ENCODE data around the gene PPP1R14D.

PPP1R14D gene

DNA sequence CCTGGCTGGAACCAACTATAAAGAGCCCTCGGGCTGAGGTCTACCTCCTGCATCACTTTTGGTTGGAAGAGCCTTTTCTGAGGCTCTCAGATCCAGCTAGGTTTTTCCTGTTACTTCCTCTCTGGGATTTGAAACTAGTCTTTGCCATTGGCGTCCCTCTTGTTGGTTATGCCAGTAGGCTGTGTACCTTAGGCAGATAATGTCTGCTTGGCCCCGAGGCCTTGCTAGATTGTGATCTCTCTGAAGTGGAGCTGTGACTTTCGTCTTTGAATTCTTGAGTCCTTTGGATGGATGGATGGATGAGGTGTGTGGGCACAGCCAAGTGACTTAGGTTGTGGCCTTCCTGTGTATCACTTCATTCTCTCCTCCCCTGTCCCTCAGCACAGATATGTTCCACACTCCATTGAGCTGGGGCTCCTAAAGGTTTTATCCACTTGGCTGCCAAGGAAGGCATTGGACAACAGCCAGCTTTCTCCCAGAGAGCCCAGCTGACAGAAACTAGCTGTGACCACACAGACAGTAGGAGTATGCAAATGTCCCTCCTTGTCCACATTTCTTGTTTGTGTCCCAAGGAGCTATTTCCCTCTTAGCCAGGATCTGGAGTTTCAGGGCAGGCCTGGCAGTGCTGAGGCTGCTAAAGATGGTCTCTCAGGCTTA, 13.3 kb downstream of the PPP1R14D start:
- FAIRE-seq, result no peak

DNA sequence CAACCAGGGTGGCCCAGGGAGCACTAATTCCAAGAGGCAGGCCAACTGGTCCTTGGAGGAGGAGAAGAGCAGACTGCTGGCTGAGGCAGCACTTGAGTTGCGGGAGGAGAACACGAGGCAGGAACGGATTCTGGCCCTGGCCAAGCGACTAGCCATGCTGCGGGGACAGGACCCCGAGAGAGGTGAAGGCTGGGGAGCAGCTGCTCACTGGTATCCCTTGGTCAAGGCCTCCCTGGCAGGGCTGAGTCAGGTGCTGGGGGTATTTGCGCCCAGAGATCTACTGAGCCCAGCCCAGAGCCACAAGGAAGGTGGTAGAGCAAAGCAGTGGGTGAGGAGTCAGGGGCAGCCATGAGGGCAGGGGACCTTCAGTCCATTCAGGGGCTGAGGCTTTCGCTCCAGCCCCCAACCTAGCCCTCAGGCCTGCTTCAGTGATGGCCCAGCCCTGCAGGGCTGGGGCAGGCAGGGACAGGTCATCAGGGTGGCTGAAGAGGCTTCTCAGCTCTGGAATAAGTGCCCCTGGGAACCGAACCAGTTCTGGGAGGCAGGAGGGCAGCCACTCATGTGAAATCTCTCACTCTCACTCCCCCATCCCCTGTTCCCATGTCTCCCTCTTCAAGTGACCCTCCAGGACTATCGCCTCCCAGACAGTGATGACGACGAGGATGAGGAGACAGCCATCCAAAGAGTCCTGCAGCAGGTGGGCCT, 15.6 kb downstream of the PPP1R14D start:
- no peak for FAIRE-seq

DNA sequence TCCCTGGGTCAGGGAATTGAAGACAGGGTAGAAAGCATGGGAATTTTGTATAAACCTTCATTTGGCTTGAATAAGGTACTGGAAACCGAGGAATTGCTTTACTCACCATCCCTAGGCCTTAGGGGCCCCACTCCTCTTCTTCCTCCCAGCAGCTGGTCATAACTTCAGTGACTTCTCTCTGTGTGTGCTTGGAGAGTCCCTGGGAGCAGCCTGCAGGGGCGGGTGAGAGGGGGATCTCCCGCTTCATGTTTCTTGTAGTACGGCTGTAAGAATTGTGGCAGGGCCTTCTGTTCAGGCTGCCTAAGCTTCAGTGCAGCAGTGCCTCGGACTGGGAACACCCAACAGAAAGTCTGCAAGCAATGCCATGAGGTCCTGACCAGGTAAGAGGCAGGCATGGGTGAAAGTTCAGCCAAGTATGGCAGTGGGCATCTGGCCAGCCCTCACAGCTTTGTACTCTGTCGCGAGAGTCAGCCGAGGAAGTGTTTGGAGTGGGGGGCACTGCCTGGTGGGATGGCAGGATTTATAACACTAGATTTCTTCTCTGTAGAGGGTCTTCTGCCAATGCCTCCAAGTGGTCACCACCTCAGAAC, 19.6 kb downstream of the PPP1R14D start:
- FAIRE-seq, result no peak

DNA sequence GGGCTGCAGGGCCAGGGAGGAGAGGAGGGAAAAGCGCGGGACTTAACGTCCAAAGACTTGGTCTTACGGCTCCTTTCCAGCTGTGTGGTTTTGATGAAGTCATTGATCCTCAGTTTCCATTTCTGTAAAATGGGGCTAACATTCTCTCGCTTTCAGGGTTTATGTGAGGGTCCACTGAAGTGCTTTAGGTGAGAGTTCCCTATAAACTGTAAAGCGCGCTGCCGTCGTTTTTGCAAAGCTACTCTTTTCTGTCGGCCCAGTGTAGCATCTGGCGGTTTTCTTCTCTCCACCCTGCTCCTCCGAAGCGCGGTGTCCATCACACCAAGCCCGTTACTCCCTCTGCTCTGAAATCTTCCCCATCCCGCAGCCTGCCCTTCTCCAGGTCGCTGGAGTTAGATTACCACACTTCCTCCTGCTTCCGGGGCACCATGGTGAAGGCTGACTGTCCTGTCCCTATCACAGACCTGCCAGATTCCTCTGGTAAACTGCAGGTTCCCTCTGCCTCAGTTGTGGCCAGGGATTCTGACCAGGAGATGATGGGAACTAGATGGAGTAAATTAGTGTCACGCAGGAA, 20.5 kb downstream of the PPP1R14D start:
- no peak for FAIRE-seq

DNA sequence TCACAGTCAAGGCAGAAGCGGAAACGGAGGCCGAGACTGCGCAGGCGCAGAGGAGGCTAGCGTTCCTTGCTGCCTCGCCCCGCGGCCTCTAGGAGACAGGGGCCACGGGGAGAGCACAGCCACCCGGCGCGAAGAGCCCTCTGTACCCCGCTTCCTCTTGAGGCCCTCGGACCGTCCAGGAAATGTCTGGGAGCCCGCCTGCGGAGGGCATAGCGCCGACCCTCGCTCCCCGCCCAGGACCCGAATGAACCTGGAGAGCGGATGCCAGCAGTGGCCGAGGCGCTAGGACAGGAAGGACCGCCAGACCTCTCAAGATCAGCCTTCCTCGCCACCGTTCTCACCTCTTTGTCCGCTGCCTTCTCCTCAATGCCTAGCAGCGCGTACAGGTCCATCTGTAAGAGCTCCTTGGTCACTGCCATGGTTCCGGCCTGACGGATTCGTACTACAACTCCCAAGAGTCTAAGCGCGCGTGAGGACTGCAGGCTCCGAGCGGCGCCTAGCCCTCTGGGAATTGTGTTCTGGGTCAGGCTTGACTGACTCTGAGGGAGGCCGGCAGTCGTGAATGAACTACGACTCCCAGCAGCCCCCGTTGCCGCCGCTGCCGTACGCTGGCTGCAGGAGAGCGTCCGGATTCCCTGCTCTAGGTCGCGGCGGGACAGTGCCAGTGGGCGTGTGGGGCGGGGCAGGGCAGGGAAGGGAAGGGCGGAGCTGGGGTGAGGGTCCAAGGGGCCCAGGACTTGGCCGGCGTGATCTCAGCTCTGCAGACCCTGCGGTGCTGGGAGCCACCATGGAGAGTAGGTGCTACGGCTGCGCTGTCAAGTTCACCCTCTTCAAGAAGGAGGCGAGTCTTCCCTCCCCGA, 21.2 kb downstream of the PPP1R14D start, which contains the start of the genes DNAJC17 and ZFYVE19:
DNAJC17 (minus strand) TSS at position 446 of the 860 bp plus-strand sequence; CDS start at position 419, 27 bp downstream.
ZFYVE19 (plus strand) TSS at position 62 of the 860 bp plus-strand sequence; CDS start at position 563, 501 bp downstream.
- FAIRE-seq, result no peak

DNA sequence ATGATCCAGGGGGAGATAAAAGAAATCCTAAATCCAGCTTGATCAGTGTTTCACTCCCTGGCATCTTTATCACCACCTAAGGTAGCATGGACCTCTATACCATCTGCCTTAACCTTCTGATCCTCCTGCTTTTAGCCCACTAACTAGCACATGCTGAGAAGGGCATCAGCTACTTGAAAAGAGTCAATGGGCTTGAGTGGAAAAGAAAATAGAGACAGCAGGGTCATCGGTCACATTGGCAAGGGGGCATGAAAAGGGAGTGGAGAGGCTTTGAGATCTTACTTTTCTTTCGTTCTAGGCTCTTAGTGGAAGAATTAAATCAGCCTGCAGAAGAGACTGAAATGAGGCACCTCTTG, 21.9 kb downstream of the PPP1R14D start:
- no peak for FAIRE-seq

DNA sequence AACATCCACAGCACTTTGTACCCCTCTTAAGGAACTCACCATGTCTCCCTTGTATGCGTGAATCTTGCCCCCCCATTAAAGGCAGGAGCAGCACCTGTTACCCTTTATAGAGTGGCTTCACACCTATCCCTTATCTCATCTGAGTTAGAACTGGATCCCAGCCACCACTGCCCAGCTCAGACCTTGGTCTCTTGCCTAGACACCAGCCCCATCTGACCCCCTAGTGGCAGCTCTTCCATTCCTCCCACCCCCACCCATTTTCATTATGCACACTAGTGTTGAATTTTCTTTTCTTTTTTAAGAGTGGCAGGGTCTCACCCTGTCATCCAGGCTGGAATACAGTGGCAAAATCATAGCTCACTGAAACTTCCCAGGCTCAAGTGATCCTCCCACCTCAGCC, 24.8 kb downstream of the PPP1R14D start:
- no peak for FAIRE-seq

DNA sequence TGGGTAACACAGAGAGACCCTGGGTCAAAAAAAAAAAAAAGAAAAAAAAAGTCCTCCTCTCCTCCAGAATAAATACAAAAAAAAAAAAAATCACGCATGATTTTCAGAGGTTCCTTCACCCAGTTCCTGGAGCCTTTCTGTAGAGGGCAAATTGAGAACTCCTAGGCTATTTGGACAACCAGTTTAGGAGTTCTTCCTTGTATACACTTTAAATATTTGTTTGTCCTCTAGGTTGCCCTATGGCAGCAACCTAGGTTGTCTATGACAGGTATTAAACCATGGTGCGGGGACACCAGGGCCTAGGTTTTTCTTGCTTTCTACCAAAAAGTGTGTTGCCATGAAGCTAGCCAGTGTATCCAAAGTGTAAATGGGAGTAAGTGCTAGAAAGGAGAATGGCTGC, 25.4 kb downstream of the PPP1R14D start:
- no peak for FAIRE-seq

DNA sequence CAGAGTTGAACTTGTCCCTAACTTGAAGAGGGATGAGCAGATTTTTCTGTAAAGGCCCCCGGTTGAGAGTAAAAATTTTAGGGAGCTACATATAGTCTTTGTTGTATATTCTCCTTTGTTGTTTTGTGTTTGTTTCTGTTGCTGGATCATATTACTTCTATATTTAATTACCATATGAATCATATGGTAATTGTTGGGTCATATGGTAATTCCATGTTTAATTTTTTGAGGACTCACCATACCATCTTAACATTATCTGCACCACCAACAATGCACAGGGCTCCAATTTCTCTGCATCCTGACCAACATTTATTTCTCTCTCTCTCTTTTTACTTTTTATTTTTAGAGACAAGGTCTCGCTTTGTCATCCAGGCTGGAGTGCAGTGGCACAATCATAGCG, 29.0 kb downstream of the PPP1R14D start:
- FAIRE-seq, result no peak

DNA sequence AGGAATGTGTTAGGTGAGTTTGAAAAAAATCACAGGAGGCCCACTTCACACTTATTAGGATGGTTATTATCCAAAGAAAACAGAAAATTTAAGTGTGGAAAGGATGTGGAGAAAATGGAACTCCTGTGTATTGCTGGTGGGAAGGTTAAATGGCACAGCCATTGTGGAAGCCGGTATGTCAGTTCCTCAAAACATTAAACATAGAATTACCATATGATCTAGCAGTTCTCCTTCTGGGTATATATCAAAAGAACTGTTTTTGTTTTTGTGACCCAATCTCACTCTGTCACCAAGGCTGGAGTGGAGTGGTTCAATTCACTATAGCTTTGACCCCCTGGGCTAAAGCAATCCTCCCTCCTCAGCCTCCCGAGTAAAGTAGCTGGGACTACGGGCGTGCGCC, 32.0 kb downstream of the PPP1R14D start:
- no peak for FAIRE-seq

DNA sequence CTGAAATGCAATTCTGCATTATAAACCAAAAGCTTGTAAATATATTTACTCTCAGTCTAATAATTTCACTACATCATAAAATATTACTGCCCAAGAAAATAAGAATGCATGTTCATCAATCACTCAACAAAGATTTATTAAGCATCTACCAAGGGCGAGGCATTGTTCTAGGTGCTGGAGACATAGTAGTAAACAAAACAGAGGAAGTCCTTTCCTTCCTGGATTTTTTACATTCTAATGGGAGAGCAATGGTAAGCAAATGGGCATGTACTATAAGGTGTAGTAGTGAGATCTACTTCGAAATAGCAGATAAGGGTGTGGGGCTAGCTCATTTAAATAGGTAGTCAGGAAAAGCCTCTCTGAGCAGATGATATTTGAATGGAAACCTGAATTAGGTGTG, 32.5 kb downstream of the PPP1R14D start:
- FAIRE-seq, result no peak

DNA sequence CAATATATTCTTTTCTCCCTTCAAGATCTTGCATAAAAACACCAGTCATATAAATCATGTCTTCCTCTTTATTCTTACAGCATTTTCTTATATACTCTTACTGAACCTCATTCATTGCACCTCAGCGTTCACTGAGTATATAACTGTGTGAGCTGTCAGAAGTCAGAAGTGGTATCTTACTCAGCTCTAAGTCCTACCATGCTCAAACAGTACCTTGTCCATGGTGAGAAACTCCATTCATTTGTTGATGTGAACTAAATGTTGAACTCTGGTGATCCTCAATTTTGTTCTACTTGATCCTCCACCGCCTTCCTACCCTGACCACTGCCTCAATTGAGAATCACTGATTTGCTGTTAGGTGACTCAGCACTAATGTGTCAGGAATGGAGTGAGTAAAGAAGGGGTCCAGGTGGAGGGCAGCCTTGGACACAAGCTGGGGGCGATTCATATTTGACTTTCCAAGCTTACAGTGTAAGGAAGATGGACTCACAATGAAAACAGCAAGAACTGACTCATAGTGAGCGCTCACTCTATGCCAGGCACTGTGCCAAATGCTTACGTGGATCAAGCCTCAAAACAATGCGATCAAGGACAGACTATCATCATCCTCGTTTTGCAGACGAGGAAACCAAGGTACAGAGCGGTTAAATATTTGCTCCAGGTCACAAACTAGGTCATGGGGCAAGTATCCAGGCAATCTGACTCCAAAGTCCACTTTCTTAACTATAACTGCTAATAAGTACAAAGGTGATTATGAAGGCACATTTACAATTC, 35.1 kb downstream of the PPP1R14D start:
- no peak for FAIRE-seq

DNA sequence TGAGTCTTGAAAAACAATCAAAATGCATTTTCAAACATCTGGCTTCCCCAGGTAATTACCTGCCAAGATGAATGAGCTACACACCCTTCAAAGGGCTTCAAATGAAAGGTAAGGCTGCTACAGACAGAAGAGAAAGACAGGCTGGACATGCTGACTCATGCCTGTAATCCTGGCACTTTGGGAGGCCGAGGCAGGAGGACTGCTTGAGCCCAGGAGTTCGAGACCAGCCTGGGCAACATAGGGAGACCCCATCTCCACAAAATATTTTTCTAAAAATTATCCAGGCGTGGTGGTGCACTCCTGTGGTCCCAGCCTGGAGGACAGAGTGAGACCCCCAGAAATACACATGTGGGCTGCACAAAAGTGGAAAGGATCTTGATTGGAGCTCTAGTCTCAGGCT, 36.1 kb downstream of the PPP1R14D start:
- no peak for FAIRE-seq

DNA sequence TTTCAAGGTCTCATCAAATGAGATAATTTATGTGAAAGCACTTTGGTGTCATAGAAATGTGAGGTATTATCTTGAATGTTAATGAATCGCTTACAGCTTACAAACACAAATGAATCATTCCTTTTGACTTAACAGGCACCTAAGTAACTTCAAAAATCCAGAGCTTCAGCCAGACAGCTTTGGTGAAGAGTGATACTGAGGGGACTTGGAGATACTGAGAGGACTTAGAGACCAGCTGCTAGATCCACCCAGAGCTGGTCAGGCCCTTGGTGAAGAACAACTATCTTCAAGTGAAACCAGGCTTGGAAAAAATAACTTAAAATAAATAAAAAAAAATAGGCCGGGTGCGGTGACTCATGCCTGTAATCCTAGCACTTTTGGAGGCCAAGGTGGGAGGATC, 37.8 kb downstream of the PPP1R14D start:
- FAIRE-seq, result no peak

DNA sequence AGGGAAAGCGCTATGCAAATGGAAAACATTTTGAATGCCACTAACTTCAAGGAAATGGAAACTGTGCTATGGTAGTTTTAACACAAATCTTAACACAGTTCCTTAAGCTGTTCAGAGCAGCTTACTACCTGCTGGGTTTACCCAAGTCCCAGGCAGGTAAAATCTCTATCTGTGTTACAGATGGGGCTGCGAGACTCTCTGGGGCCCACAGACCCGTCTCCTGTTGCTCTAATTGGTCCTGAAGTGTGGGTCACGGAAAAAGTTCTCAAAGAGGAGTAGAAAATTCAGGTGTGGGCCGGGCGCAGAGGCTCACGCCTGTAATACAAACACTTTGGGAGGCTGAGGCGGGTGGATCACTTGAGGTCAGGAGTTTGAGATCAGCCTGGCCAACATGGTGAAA, 38.5 kb downstream of the PPP1R14D start:
- no peak for FAIRE-seq

DNA sequence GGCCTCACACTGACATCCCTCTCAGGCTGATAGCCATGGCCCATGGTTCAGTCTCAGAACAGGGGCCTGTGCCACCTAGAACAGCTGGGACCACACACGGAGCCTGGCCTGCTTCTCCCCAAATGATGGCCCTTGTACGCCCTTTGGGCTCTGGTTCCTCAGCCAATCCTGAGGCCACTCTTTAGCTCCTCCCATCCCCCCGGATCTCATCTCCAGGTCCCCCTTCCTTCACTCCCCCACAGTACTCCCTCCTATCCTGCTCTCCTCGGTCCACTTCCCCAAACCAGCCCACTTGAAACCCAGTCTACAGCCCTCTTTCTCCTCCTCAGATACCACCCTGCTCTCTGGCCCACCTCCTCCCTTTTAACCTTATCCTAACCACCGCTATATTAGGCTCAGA, 39.4 kb downstream of the PPP1R14D start:
- no peak for FAIRE-seq

DNA sequence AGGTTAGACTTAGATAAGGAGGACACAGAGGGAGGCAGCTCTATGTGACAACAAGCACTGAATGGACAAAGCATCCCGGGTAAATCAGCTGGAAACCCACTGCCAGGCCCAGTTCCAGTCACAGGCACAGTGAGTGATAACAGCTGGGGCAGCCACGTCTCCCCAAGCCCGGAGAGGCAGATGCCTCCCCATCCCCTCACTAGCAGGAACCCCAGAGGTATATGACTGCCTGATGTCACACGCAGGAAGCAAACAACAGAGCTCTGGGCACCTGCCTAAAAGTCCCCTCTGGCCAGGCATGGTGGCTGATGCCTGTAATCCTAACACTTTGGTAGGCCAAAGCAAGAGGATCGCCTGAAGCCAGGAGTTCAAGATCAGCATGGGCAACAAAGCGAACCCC, 40.5 kb downstream of the PPP1R14D start:
- FAIRE-seq, result no peak

DNA sequence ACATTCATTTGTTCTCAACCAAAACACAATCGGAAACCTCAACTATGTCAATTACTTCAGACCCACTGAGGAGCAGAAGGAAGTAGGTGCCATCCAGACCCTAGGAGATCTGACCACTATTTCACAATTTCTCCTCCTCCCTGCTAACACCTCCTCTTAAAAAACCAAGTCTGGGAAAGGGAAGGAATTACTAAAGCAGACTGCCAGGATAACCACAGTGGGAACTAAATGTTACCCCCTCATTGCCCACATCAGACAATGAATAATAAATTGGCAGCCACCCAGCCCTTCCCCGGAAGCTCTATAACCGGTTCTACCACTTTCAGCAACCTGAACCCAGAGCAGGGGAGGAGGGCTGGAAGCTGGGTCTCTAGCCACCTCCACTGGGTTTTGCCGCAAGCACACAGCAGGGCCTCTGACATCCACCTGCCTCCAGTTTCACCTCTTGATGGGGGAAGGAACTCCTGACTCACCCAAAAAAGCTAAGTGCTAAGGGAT, 41.1 kb downstream of the PPP1R14D start:
- no peak for FAIRE-seq

DNA sequence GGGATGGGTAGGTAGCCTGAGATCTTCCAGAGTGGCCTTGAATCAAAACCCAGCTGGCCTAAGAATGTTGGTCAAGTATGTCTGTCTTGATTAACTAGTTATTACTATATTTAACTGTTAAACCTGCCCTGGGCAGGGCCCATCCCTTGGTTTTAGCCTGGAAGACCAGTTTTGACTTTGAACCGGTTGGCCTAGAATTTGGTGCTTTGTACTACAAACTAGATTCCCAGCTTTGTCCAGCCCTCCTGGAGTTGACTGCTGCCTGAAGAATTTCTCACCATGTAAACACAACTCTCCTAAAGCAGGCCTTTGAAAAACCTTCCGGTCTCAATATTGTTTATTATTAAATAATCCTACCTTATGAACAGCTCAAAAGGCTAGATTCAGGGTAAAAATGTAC, 42.7 kb downstream of the PPP1R14D start:
- FAIRE-seq, result no peak

DNA sequence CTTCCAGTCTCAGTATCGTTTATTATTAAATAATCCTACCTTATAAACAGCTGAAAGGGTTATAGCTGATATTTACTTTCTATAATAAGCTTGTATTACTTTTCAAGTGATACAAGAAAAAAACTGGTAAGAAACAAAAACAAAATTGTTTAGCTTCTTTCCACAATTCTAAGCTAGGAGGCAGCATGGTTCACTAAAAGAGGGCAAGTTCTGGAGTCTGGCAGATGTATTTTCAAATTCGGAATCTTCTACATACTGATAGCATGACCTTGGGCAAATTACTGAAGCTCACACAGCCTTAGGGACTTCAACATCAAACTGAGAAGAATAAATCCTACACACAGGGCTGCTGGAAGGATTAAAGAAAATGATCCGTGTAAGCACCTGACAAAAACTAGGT, 43.3 kb downstream of the PPP1R14D start:
- FAIRE-seq, result no peak

DNA sequence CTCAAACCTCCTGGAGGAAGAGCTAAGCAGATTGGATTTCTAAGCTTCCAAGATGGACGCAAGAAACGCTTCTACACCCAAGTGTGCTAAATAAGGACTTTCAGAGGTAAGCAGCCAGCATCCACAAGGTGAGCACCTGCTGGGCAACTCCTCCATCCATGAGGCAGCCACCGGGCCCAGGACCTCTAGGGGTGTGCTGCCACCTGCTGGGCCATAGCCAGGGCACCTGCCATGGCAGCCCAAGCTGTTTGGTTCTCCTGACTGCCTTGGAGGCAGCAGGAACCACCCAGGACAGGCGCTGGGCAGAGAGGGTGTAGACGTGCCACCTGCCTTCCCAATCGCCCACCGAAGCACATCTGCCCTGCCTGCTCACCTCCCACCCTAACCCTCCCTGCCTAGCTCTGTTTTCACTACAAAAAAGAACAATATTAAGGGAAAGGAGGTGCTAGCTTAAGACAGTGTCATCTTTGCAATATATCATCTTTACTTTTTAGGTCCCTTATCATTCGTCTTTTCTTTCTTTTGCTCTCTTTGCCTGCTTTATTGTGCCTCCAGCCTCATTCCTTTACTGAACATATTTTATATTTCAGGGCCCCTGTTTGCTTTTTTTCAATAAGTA, 45.8 kb downstream of the PPP1R14D start:
- FAIRE-seq, result no peak
